PC-3 (cell line): Measurements from ENCODE around the gene ELK3.

Experiments
- EZH2 ChIP-seq: fragments of 300-600 bp; sonication (generic); IDR thresholded peaks from one replicate; pipeline ENCODE4 v1.6.1; 2017; ENCODE audit warnings: antibody characterized with exemption, mild to moderate bottlenecking, low read length; ENCODE audit not compliant: unreplicated experiment
- TF ChIP-seq, protein P1 (sequence below): fragments of 300-600 bp; sonication (generic); conservative IDR thresholded peaks from 2 replicates; pipeline ENCODE4 v1.5.1; 2017; ENCODE audit warnings: antibody characterized with exemption, low read depth, mild to moderate bottlenecking, low read length

DNA sequence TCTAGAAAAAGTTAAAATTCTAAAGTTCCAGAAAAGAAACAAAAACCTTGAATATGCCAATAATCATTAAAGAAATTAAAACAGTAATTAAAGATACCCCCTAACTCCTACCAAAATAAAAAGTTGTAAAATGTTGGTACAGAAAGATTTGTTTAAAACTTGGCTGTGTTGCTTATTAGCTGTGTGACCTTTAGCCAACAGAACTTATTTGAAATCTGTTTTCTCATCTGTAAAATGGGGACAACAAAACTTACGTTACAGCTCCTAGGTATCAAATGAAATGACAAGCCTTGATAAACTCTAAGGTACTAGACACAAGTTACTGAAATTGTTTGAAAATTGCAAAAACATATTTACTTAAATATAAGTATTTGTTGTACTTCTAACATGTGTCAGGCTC lies 71.7 kb downstream of the ELK3 start:
- TF ChIP-seq, protein P1, sequence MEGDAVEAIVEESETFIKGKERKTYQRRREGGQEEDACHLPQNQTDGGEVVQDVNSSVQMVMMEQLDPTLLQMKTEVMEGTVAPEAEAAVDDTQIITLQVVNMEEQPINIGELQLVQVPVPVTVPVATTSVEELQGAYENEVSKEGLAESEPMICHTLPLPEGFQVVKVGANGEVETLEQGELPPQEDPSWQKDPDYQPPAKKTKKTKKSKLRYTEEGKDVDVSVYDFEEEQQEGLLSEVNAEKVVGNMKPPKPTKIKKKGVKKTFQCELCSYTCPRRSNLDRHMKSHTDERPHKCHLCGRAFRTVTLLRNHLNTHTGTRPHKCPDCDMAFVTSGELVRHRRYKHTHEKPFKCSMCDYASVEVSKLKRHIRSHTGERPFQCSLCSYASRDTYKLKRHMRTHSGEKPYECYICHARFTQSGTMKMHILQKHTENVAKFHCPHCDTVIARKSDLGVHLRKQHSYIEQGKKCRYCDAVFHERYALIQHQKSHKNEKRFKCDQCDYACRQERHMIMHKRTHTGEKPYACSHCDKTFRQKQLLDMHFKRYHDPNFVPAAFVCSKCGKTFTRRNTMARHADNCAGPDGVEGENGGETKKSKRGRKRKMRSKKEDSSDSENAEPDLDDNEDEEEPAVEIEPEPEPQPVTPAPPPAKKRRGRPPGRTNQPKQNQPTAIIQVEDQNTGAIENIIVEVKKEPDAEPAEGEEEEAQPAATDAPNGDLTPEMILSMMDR, result no peak
- TF ChIP-seq EZH2, result no peak
